Measurements from ENCODE around the gene SCUBE2. TPM values are rescaled to one million over a fixed set of nuclear protein-coding genes. Genes with fewer than 3 reads are reported as not detected.

Gene SCUBE2
- total RNA-seq, 4 donors from 2014 or later, result 3.1 to 10.6 (median 5.0) TPM

DNA sequence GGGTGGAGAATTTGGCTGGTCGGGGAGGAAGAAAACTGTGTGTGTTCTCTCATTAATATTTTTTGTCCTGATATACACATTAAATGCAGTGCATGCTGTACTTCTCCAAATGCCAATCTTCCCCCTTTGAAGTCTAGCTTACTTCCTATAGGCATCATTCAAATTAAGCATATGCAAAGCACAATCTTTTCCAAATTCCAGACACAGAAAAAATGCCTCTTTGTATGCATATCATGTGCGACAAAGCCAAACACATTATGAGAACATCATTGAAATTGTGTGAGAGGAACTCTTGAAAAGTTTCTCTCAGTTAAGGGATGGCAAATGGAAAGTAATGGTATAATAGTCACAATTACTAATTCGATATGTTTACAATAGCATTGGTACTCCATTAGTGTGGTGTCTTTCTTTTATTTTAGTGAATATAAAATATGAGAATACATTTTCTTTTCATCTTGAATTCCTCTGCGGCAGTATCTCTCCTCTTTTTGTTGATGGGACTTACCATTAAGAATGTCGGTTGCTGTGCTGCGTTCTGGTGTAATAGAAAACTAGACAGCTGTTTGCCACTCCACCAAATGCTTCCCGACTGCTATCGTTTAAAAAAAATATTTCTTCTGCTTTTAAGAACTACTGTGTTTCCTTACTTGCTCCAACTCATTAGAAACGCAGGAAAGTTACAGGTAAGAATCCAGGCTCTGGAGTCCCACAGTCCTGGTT, 68.3 kb downstream of the SCUBE2 start:
- Histone ChIP-seq H3K36me3 (no peaks in the 10 kb centered on the region), H3K9me3 (no peaks in the 10 kb centered on the region), H3K4me1 (no peaks in the 10 kb centered on the region), H3K4me3 (no peak overlapping the region), H3K27me3 (no peaks in the 10 kb centered on the region), H3K27ac (no peak overlapping the region)
- no peak for TF ChIP-seq POLR2A (IDR thresholded peaks at IDR 0.05)
- TF ChIP-seq, protein P1, sequence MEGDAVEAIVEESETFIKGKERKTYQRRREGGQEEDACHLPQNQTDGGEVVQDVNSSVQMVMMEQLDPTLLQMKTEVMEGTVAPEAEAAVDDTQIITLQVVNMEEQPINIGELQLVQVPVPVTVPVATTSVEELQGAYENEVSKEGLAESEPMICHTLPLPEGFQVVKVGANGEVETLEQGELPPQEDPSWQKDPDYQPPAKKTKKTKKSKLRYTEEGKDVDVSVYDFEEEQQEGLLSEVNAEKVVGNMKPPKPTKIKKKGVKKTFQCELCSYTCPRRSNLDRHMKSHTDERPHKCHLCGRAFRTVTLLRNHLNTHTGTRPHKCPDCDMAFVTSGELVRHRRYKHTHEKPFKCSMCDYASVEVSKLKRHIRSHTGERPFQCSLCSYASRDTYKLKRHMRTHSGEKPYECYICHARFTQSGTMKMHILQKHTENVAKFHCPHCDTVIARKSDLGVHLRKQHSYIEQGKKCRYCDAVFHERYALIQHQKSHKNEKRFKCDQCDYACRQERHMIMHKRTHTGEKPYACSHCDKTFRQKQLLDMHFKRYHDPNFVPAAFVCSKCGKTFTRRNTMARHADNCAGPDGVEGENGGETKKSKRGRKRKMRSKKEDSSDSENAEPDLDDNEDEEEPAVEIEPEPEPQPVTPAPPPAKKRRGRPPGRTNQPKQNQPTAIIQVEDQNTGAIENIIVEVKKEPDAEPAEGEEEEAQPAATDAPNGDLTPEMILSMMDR (IDR thresholded peaks at IDR 0.05), result no peak
- no peak for DNase-seq

DNA sequence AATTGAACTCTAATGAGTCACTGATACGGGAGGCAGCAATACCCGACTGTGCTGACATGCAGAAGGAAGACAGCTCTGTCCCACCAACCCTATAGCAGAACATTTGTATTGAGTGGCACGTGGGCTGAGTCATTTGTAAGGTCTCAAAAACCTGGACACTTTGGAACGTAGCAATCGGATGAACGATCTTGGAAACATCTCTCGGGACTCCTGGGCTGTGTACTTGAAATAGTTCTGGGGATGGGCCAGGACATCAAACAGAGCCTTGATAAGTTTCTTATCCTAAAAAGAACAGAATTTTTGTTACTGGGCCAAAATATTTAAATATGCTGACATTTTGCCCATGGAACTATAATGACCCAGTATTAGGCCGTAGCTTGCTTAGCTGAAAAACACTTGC, 70.5 kb downstream of the SCUBE2 start:
- Histone ChIP-seq H3K27ac (no peak overlapping the region), H3K27me3 (no peaks in the 10 kb centered on the region), H3K9me3 (no peaks in the 10 kb centered on the region), H3K4me3 (no peak overlapping the region), H3K4me1 (no peaks in the 10 kb centered on the region), H3K36me3 (no peaks in the 10 kb centered on the region)
- TF ChIP-seq POLR2A (IDR thresholded peaks at IDR 0.05), result no peak
- TF ChIP-seq, protein P1 (IDR thresholded peaks at IDR 0.05), result no peak
- DNase-seq, result no peak

DNA sequence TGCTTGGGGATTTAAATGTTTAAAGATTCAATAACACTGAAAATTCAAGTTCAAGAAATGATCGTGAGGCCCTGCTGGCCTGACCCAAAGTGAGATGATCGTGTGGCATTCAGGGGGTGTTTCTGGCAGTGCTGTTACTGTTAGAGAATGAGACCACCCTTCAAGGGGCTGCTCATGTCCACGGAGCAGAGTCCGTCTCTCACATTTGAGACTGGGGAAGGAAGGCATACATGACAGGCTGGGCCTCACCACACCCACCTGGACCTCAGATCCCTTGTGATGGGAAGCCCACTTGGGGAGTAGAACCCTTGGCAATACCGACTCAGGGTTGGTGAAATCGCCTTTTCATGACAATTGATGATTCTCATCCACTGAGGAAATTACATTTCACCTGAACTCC, 71.5 kb downstream of the SCUBE2 start:
- TF ChIP-seq POLR2A (IDR thresholded peaks at IDR 0.05), result no peak
- TF ChIP-seq, protein P1 (IDR thresholded peaks at IDR 0.05), result no peak
- DNase-seq, result no peak

DNA sequence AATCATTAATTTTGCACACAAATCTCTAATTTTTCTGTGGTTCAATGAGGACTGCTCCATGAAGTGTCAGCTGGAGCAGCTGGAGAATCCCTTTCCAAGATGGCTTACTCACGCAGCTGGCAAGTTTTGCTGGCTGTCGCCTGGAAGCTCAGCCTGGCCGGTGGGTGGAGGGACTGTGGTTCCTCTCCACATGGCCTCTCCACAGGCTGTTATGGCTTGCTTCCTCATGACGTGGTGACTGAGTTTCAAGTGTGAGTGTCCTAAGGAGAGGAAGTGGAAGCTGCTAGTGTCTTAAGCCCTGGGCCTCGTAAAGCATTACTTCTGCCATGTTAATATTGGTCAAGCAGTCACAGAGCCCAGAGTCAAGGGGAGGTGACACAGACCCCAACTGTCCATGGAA, 73.6 kb downstream of the SCUBE2 start:
- TF ChIP-seq, protein P1 (IDR thresholded peaks at IDR 0.05), result no peak
- no peak for TF ChIP-seq POLR2A (IDR thresholded peaks at IDR 0.05)
- DNase-seq, result peak in 1 of 3 donors; percentile 58
- H3K27me3 ChIP-seq, result no peaks in the 10 kb centered on the region

More for the DNA sequence above, 71.5 kb downstream of the SCUBE2 start:
- Histone ChIP-seq H3K9me3 (no peaks in the 10 kb centered on the region), H3K27ac (no peak overlapping the region), H3K27me3 (no peaks in the 10 kb centered on the region), H3K36me3 (no peaks in the 10 kb centered on the region), H3K4me3 (no peak overlapping the region), H3K4me1 (no peaks in the 10 kb centered on the region)

DNA sequence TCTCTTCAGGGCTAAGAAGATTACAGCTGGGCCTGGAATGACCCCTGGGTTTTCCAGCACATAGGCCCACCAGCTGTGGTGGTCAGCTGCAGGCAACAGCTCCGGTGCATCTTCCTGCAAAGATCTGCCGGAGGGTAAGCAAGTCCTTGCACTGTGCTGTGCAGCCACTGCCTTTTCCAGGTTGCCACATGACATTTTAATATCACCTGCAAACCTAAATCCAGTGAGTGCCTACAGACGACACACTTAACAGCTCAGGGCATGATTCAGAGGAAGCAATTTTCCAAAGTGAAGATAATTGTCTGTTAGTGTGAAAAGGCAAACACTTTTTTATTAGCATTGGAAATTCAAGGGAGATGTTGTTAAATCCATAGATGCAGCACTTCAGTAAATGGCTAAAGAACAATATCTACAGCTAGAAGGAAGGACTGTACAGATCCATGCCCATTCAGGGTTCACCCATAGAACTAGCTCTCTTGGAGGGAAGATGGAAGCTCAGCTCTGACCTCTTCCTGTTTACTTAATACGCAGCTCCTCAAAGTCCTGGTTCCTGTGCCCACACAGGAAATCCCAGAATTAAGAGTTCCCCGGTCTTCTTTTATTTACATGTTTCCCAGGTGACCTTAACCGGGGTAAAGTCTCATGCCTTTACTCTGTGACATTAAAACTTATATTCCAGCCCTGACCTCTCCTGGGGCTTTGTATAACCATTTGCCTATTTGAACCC, 74.3 kb downstream of the SCUBE2 start:
- TF ChIP-seq, protein P1 (IDR thresholded peaks at IDR 0.05), result no peak
- TF ChIP-seq POLR2A (IDR thresholded peaks at IDR 0.05), result no peak
- no peaks in the 10 kb centered on the region for H3K4me1 ChIP-seq
- no peaks in the 10 kb centered on the region for H3K9me3 ChIP-seq
- no peaks in the 10 kb centered on the region for H3K27me3 ChIP-seq
- no peak overlapping the region for H3K4me3 ChIP-seq
- DNase-seq, result no peak
- H3K36me3 ChIP-seq, result no peaks in the 10 kb centered on the region
- H3K27ac ChIP-seq, result no peak overlapping the region

More for the DNA sequence above, 73.6 kb downstream of the SCUBE2 start:
- H3K36me3 ChIP-seq, result no peaks in the 10 kb centered on the region
- no peak overlapping the region for H3K27ac ChIP-seq
- H3K9me3 ChIP-seq, result no peaks in the 10 kb centered on the region
- H3K4me3 ChIP-seq, result no peak overlapping the region
- H3K4me1 ChIP-seq, result no peaks in the 10 kb centered on the region

Data from Peyer's patch (tissue), 4 donors.